Smooth muscle cell (in vitro differentiated cells): Measurements from ENCODE around the gene SCUBE1. TPM values are rescaled to one million over a fixed set of nuclear protein-coding genes. Genes with fewer than 3 reads are reported as not detected.

Experiments
- DNase-seq: peaks from one replicate; lab custom pipeline; 2025; ENCODE audit not compliant: unreplicated experiment; lab: John Stamatoyannopoulos, UW
- H2AFZ ChIP-seq: fragments of 200-600 bp; sonication (generic); 2 replicates; pipeline ENCODE4 v1.6.0; 2016; ENCODE audit warnings: antibody characterized with exemption, low read depth, mild to moderate bottlenecking
- H3F3A ChIP-seq: fragments of 200-600 bp; sonication (generic); 2 replicates; pipeline ENCODE4 v1.6.0; 2017; ENCODE audit warnings: antibody characterized with exemption, low read depth
- H3K27ac ChIP-seq: fragments of 200-600 bp; sonication (generic); 2 replicates; pipeline ENCODE4 v1.5.1; 2016; ENCODE audit warnings: low read depth, mild to moderate bottlenecking
- H3K27me3 ChIP-seq: fragments of 200-600 bp; sonication (generic); 2 replicates; pipeline ENCODE4 v1.6.1; 2016; ENCODE audit warnings: low read depth, mild to moderate bottlenecking
- H3K36me3 ChIP-seq: fragments of 200-600 bp; sonication (generic); 2 replicates; pipeline ENCODE4 v1.5.1; 2016; ENCODE audit warnings: low read depth
- H3K4me1 ChIP-seq: fragments of 200-600 bp; sonication (generic); 2 replicates; pipeline ENCODE4 v1.5.1; 2016; ENCODE audit warnings: low read depth
- H3K4me2 ChIP-seq: fragments of 200-600 bp; sonication (generic); 2 replicates; pipeline ENCODE4 v1.6.0; 2016; ENCODE audit warnings: mild to moderate bottlenecking
- H3K4me3 ChIP-seq: fragments of 200-600 bp; sonication (generic); 2 replicates; pipeline ENCODE4 v1.5.1; 2016; ENCODE audit warnings: mild to moderate bottlenecking
- H3K79me2 ChIP-seq: fragments of 200-600 bp; sonication (generic); 2 replicates; pipeline ENCODE4 v1.6.0; 2016; ENCODE audit warnings: low read depth, mild to moderate bottlenecking
- H3K9ac ChIP-seq: fragments of 200-600 bp; sonication (generic); 2 replicates; pipeline ENCODE4 v1.6.0; 2016; ENCODE audit warnings: low read depth
- H3K9me3 ChIP-seq: fragments of 200-600 bp; sonication (generic); replicated peaks from 2 replicates; pipeline ENCODE4 v1.5.1; 2016; ENCODE audit warnings: low read depth
- H4K20me1 ChIP-seq: fragments of 200-600 bp; sonication (generic); 2 replicates; pipeline ENCODE4 v1.6.0; 2016; ENCODE audit warnings: low read depth
- WGBS: methylation state at CpG from one replicate; pipeline ENCODE4 v1.1.7; 2016; ENCODE audit warnings: low lambda C conversion rate; 5-methylcytosine and 5-hydroxymethylcytosine counted together
- polyA plus RNA-seq: library from polyadenylated mRNA; unstranded; fragments of >200 nt; fragmentation: Nextera tagmentation; extraction: Ambion mirVana; gene quantifications from 2 replicates; pipeline ENCODE4 v1.2.1, GENCODE V29; 2016
- total RNA-seq: library from RNA; depleted of rRNA; stranded (reverse); fragments of >200 nt; gene quantifications from 2 replicates; pipeline ENCODE4 v1.2.3, GENCODE V29; 2014
- TF ChIP-seq, protein P1 (sequence below): fragments of 200-600 bp; sonication (generic); IDR thresholded peaks from 2 replicates; pipeline ENCODE4 v1.5.1; 2017; ENCODE audit warnings: borderline replicate concordance, mild to moderate bottlenecking, antibody characterized with exemption; ENCODE audit not compliant: insufficient read depth, poor library complexity, severe bottlenecking

SCUBE1 gene
- total and polyA plus RNA-seq, 2 experiments from 2014 or later = 13.4 to 16.3 TPM

GRCh38 chr22:43232445-43232844, 110.7 kb downstream of the SCUBE1 start:
- no peaks in the 10 kb centered on the region for H3F3A ChIP-seq
- TF ChIP-seq, protein P1, sequence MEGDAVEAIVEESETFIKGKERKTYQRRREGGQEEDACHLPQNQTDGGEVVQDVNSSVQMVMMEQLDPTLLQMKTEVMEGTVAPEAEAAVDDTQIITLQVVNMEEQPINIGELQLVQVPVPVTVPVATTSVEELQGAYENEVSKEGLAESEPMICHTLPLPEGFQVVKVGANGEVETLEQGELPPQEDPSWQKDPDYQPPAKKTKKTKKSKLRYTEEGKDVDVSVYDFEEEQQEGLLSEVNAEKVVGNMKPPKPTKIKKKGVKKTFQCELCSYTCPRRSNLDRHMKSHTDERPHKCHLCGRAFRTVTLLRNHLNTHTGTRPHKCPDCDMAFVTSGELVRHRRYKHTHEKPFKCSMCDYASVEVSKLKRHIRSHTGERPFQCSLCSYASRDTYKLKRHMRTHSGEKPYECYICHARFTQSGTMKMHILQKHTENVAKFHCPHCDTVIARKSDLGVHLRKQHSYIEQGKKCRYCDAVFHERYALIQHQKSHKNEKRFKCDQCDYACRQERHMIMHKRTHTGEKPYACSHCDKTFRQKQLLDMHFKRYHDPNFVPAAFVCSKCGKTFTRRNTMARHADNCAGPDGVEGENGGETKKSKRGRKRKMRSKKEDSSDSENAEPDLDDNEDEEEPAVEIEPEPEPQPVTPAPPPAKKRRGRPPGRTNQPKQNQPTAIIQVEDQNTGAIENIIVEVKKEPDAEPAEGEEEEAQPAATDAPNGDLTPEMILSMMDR = no peak
- H3K27ac ChIP-seq = no peak overlapping the region
- H3K79me2 ChIP-seq = no peaks in the 10 kb centered on the region
- no peaks in the 10 kb centered on the region for H3K4me1 ChIP-seq
- no peaks in the 10 kb centered on the region for H4K20me1 ChIP-seq
- no peak overlapping the region for H3K9ac ChIP-seq
- no peaks in the 10 kb centered on the region for H3K36me3 ChIP-seq
- no peak overlapping the region for H3K4me2 ChIP-seq
- no peak for DNase-seq
- no peak overlapping the region for H3K4me3 ChIP-seq
- 97% methylated on average over 8 of the region's 8 CpGs for WGBS
- H3K9me3 ChIP-seq = no peaks in the 10 kb centered on the region
- no peaks in the 10 kb centered on the region for H3K27me3 ChIP-seq
- H2AFZ ChIP-seq = no peak overlapping the region

- TF ChIP-seq, protein P1 = no peak
- Histone ChIP-seq H3K36me3 (no peaks in the 10 kb centered on the region), H3K4me2 (no peak overlapping the region), H3K4me1 (peaks cover 3% of the 10 kb centered on the region), H4K20me1 (no peaks in the 10 kb centered on the region), H2AFZ (no peak overlapping the region), H3K79me2 (no peaks in the 10 kb centered on the region), H3K27me3 (no peaks in the 10 kb centered on the region), H3K9me3 (no peaks in the 10 kb centered on the region), H3K4me3 (no peak overlapping the region), H3K27ac (no peak overlapping the region), H3K9ac (no peak overlapping the region), H3F3A (no peaks in the 10 kb centered on the region)
- DNase-seq = no peak
- WGBS = 91% methylated on average over 15 of the region's 15 CpGs
Observed at GRCh38 chr22:43231724-43232034, 111.5 kb downstream of the SCUBE1 start.

GRCh38 chr22:43230971-43231723, 112.0 kb downstream of the SCUBE1 start:
- Histone ChIP-seq H3F3A (no peaks in the 10 kb centered on the region), H3K9ac (no peak overlapping the region), H3K79me2 (no peaks in the 10 kb centered on the region), H3K27me3 (no peaks in the 10 kb centered on the region), H3K4me2 (no peak overlapping the region), H3K27ac (no peak overlapping the region), H4K20me1 (no peaks in the 10 kb centered on the region), H3K9me3 (no peaks in the 10 kb centered on the region), H2AFZ (no peak overlapping the region), H3K4me3 (no peak overlapping the region), H3K4me1 (peaks cover 7% of the 10 kb centered on the region), H3K36me3 (no peaks in the 10 kb centered on the region)
- TF ChIP-seq, protein P1 = peak; percentile 93
- DNase-seq = peak; percentile 2
- 36% methylated on average over 22 of the region's 23 CpGs for WGBS

DNA sequence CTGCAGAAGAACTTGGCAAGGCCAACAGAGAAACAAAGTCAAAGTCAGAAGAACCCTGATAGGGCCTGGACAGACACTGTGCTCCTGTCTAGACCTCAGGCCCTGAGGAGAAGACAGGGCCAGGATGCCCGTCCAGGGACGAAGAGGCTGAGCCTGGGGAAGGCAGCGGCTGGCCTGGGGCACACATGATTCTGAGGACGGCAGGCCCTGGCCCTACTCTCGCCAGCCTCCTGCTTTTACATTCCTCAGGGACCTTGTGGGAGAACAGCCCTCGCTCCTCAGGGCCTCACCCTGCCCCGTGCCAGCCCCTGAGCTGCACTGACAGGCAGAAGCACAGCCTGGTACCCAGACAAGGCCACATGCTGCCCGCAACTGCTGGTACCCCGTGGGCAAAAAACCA, 112.6 kb downstream of the SCUBE1 start:
- H2AFZ ChIP-seq = no peak overlapping the region
- H3K9ac ChIP-seq = no peak overlapping the region
- DNase-seq = no peak
- no peaks in the 10 kb centered on the region for H4K20me1 ChIP-seq
- no peaks in the 10 kb centered on the region for H3K9me3 ChIP-seq
- no peaks in the 10 kb centered on the region for H3K79me2 ChIP-seq
- H3K36me3 ChIP-seq = no peaks in the 10 kb centered on the region
- TF ChIP-seq, protein P1 = no peak
- peaks cover 12% of the 10 kb centered on the region for H3K4me1 ChIP-seq
- 98% methylated on average over 9 of the region's 9 CpGs for WGBS
- H3F3A ChIP-seq = no peaks in the 10 kb centered on the region
- H3K27ac ChIP-seq = no peak overlapping the region
- H3K4me3 ChIP-seq = no peak overlapping the region
- H3K4me2 ChIP-seq = no peak overlapping the region
- H3K27me3 ChIP-seq = no peaks in the 10 kb centered on the region
